GM18511 (cell line): ENCODE data around the gene PIK3R2.

Experiments
- ATAC-seq: cut with Tn5 transposase; IDR thresholded peaks from one replicate; pipeline ENCODE4 v1.9.1; 2021; ENCODE audit warnings: mild to moderate bottlenecking, moderate library complexity; ENCODE audit not compliant: unreplicated experiment

Gene PIK3R2

DNA sequence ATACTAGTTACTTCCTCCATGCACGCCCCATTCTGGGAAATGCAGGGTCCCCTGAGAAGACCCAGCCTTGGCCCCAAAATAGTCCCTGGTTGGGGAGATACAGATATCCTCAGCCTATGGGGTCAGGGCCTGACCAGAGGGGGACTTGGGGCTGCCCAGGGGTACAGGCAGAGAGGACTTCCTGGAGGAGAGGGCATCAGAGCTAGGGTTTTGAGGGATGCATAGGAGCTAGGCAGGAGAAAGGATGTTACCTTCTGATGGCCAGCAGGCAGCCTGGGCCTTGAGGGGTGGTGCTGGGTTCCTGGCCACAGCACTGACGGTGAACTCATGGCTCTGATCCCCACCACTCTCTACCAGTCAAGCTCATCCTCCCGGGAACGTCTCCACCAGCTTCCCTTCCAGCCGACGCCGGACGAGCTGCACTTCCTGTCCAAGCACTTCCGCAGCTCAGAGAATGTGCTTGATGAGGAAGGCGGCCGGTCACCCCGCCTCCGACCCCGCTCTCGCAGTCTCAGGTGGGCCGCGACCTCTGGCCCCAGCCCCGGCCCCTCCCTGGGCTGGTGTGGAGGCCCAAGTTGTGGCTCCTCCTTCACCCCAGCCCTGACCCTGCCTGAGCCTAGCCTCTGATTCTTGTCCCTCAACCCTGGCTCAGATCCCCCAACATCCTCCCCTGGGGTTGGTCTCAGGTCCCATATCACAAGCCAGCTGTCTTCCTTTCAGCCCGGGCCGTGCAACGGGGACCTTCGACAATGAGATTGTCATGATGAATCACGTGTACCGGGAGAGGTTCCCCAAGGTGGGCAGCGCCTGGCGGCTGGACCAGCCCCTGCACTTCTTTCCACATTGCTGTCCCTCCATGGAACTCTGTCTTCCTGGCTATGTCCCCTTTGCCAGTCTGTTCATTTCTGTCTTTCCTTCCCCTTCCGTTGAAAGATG lies 29.8 kb upstream of the PIK3R2 start:
- no peak for ATAC-seq

DNA sequence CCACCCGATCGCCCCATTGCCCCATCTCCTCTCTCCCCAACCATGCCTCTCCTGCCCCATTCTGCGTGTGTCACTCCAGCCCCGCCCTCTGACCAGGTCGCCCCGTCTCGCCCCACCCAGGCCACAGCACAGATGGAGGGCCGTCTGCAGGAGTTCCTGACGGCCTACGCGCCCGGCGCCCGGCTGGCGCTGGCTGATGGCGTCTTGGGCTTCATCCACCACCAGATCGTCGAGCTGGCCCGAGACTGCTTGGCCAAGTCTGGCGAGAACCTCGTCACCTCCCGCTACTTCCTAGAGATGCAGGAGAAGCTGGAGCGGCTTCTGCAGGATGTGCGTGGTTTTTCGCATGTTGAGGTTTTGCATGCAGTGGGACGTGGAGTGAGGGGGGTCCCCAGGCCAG lies 29.1 kb upstream of the PIK3R2 start:
- ATAC-seq = no peak

DNA sequence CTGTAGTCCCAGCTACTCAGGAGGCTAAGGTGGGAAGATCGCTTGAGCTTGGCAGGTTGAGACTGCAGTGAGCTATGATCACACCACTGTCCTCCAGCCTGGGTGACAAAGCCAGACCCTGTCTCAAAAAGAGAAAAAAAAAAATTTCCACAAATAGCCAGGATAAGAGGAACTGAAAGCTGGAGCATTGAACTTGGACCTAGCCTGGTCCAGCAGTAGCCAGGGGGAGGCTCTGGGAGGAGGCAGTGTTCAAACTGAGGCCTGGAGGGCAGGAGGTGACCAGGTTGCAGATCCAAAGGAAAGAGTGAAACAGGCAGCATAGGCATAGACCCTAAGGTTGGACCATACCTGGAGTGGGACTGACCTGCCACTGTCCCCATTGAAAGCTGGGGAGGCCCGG lies 26.9 kb upstream of the PIK3R2 start:
- ATAC-seq = no peak

DNA sequence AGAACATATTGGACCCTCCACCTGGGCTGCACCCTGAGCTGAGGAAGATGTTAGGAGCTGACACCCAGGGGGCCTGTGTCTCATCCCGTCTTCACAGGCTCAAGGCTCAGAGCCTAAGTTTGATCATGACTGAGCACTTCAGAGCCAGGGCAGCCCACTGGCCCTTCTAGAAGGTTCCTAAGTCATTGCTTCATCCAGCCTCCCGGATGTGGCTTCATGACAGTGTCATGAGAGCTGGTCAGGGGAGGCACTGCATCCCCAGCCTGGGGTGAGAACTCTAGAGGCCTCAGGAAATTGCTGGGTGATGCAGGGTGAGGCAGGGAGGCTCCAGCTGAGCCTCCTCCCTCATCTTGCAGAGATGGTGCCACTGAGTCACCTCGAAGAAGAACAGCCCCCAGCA lies 24.9 kb upstream of the PIK3R2 start:
- ATAC-seq = no peak

DNA sequence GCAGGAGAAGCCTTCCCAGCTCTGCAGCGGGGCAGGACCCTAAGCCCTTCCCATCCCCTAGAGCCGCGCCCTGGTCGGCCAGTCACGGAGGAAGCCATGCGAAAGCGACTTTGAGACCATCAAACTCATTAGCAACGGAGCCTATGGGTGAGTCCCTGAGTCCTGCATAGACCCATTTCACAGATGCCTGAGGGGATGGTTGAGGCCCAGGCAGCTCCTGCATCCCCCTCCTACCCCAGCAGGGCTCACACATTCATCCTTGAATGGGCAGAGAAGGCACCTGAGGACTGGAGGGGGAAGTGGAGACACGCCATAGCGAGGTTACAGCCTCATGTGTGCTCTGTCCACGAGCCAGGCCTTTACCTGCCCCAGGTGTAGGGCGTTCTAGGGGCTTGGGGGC lies 24.2 kb upstream of the PIK3R2 start:
- ATAC-seq = no peak

DNA sequence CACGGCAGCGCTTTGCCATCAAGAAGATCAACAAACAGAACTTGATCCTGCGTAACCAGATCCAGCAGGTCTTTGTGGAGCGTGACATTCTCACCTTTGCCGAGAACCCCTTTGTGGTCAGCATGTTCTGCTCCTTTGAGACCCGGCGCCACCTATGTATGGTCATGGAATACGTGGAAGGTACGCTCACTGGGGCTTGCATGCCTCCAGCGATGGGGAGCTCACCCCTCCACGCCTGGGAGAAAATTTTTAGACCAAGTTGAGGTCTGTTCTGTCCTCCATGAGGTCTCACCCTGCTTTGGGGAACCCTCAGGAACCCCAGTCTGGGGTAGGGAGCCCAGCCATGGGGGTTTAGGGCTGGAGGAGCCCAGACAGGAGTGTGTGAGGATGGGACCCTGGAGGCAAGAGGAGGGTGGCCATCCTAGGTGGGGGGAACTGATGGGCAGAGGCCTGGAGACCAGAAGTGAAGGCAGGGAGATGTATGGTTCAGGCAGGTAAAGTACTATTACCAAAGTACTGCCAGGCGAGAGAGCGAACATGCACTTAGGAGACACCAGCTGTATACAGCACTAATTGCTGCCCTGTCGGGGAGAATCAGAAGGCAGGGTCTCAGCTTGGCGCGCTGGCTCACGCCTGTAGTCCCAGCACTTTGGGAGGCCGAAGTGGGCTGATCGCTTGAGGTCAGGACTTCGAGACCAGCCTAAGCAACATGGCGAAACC lies 22.3 kb upstream of the PIK3R2 start:
- ATAC-seq = no peak

DNA sequence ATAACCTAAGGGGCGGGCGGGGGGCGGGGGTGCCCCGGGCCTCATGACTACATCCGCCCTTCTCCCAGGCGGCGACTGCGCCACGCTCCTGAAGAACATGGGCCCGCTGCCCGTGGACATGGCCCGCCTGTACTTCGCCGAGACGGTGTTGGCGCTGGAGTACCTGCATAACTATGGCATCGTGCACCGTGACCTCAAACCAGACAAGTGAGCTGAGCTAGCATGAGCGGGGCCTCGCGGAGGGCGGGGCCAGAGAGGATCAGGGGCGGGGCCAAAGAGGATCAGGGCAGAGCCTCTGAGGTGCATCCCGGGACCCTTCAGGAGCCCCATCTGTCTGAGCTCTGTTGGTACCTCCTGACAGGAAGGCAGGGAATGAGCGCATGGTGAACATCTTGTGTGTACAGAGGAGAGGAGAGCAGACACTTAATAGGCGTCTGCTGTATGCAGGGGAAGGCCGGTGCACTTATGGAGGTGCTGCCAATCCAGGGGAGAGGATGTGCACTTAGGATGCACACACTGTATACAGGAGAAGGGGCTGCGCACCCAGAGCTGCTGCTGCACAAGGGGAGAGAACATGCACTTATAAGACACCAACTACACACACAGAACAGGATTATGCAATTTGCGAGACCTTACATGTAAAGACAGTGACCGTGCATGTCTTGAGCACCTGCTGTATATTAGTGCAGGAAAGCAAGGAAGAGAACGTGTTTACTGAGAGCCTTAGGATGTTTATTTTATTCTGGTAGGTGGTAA lies 20.9 kb upstream of the PIK3R2 start:
- ATAC-seq = no peak

DNA sequence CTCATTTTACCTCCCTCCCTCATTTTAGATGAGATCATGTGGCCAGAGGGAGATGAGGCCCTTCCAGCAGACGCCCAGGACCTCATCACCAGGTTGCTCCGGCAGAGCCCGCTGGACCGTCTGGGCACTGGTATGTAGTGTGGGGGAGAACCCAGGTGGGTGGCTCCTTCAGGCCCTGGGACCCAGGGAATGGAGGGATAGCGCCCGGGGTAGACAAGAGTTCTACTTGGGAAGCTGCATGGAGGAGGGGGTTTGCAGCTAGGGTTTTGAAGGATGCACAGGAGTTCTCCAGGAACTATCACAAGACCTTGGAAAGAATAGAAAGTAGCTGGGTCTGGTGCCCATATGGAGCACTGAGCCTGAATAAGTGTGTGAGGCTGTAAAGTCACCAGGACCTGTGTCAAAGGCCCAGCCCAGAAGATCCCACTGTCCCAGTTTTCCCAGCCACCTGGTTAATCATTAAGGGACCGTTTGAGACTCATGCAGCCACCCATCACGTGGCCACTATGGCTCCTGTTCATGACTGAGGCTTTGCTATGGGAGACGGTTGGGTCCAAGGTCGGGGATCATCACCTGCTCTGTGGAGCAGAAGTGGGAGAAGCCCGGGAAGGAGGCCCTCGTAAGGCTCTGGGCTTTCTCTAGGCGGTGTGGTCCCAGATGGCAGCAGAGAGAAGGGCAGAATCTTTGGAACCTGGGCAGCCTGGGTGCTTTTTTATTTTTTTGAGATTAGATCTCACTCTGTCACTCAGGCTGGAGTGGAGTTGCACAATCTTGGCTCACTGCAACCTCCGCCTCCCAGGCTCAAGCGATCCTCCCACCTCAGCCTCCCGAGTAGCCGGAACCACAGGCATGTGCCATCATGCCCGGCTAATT lies 17.0 kb upstream of the PIK3R2 start:
- no peak for ATAC-seq

DNA sequence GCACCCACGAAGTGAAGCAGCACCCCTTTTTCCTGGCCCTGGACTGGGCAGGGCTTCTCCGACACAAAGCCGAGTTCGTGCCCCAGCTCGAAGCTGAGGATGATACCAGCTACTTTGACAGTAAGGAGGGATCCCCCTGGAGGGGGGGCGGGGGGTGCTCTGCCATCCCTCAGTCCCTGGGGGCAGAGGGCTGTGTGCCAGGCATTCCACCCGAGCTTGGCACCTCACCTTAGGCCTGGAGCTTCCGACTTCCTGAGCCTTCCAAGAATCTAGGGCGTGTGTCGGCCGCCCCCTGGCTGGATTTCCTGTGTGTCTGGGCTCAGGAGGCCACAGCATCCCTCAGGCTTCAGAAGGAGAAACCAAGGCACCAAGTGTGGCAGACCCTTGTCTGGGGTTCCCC lies 15.7 kb upstream of the PIK3R2 start:
- no peak for ATAC-seq

DNA sequence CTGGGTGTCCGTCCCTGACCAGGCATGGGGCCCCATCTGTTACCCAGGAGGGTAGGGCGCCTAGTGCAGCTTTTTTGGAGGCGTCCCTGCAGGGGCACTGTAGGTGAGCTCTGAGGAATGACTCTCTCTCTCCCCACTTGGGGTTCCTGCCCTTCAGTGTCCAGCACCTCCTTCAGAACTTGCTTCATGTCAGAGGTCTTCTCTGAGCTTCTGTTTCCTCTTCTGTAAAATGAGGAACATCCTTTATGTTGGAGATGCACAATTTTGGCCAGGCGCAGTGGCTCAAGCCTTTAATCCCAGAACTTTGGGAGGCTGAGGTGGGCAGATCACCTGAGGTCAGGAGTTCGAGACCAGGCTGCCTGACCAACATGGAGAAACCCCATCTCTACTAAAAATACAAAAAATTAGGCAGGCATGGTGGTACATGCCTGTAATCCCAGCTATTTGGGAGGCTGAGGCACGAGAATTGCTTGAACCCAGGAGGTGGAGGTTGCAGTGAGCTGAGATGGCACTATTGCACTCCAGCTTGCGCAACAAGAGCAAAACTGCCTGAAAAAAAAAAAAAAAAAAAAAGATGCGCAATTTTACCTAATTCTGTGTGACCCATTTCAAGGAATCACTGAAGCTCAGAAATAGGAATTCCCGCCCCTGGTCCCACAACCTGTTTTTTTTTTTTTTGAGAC lies 15.2 kb upstream of the PIK3R2 start:
- no peak for ATAC-seq

DNA sequence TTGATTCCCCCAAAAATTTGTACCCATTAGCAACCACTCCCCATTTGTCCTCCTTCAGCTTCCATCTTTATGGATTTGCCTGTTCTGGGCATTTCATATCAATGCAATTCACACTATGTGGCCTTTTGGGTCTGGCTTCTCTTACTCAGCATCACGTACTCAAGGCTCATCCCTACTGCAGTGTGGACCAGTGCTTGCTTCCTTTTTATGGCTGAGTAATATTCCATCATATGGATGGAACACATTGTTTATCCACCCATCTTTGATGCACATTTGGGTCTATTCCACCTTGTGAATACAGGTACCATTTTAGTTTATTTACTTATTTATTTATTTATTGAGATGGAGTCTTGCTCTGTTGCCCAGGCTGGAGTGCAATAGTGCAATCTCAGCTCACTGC lies 12.5 kb upstream of the PIK3R2 start:
- no peak for ATAC-seq

DNA sequence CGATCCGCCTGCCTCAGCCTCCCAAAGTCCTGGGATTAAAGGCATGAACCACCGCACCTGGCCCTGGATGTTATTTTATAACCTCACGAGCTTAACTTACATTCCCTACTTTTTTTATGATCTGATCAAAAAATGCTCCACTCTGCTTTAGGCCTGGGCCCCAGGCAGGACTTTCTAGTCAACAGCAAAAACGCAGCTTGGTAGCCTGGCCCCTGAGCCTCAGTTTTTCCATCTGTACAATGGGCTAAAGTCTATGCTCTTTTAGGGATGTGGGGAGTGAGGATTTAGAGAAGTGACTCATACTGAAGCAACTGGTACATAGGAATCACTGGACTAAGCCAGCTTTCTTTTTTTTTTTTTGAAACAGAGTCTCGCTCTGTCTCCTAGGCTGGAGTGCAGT lies 11.9 kb upstream of the PIK3R2 start:
- ATAC-seq = no peak

DNA sequence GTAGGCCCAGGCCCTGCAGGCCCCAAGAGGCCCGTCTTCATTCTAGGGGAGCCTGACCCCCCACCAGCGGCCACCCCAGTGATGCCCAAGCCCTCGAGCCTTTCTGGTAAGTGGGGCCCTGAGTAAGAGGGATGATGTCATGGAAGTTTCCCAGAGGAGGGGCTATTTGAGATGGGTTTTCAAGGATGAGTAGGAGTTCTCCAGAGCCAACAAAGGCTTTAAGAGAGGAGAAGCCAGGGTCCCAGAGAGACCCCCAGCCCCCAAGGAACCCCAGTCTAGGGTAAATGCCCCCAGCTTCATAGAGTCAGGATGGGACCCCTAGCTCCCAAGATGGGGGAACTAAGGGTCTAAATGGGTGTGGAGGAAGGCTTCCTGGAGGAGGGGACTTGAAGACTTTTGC lies 9.1 kb upstream of the PIK3R2 start:
- no peak for ATAC-seq

DNA sequence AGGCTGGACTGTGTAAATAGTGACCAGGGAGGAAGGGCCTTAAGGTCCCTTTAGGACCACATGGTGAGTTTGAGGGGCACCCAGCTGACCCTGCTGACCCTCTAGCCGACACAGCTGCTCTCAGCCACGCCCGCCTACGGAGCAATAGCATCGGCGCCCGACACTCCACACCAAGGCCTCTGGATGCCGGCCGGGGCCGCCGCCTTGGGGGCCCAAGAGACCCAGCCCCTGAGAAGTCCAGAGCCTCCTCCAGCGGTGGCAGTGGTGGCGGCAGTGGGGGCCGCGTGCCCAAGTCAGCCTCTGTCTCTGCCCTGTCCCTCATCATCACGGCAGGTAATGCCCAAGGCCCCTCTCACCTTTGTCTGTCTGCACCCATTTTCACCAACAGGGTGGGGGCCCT lies 8.6 kb upstream of the PIK3R2 start:
- ATAC-seq = no peak

DNA sequence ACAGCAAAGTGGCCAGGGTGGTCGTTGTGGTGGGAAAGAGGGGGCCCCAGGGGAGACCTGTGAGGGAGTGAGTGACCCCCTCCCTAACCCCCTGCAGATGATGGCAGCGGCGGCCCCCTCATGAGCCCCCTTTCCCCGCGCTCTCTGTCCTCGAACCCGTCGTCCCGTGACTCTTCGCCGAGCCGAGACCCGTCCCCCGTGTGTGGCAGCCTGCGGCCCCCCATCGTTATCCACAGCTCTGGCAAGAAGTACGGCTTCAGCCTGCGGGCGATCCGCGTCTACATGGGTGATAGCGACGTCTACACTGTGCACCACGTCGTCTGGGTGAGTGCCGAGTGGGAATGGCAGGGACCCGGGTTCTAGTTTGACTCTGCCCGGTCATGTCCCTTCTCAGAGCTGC lies 8.1 kb upstream of the PIK3R2 start:
- no peak for ATAC-seq

DNA sequence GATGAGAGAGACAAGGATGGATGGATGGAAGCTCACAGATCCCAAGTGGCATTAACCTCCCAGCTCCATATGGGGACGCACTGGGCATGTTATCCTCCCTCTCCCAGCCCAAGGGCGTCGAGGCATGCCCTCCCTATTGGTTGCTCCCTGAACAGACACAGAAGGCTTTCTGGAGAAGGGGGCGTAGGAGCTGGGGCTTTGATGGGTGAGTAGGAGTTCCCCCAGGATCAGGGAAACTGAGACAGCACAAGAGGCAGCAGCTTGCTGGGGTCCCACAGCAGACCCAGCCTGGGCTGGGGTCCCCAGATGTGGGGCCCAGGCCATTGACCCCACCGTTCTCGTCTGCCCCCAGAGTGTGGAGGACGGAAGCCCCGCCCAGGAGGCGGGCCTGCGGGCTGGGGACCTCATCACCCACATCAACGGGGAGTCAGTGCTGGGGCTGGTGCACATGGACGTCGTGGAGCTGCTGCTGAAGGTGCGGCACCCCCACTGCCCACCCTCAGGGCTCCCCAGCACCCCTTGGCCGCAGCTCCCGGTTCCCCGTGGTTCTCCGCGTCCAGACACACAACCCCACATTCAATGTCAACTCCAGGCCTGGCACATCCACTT lies 7.5 kb upstream of the PIK3R2 start:
- ATAC-seq = no peak

DNA sequence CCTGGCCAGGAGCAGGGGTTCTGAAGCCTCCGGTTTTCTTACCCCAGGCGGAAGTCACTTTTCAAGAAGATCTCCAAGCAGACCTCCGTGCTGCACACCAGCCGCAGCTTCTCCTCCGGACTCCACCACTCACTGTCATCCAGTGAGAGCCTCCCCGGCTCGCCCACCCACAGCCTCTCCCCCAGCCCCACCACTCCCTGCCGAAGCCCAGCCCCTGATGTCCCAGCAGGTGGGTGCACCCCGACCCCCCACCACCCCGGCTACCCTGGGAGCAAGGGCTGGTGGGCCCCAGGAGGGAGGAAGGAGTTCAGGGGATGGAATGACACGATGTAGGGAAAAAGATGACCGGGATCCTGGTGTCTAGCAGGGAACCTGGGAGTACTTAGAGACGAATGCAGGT lies 5.6 kb upstream of the PIK3R2 start:
- no peak for ATAC-seq

DNA sequence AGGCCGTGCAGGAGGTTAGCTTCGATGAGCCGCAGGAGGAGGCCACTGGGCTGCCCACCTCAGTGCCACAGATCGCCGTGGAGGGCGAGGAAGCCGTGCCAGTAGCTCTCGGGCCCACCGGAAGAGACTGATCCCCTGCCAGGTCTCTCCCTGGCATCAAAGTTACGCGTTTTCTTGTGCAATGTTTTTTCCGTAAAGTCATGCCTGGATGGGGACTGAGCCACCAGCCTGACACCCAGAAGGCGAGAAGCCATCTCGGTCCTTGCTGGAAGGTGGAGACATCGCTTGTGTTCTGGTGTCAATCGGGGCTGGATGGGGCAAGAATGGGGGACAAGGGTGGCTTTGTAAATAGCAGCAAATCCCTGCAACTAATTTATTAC lies 3.4 kb upstream of the PIK3R2 start:
- no peak for ATAC-seq

DNA sequence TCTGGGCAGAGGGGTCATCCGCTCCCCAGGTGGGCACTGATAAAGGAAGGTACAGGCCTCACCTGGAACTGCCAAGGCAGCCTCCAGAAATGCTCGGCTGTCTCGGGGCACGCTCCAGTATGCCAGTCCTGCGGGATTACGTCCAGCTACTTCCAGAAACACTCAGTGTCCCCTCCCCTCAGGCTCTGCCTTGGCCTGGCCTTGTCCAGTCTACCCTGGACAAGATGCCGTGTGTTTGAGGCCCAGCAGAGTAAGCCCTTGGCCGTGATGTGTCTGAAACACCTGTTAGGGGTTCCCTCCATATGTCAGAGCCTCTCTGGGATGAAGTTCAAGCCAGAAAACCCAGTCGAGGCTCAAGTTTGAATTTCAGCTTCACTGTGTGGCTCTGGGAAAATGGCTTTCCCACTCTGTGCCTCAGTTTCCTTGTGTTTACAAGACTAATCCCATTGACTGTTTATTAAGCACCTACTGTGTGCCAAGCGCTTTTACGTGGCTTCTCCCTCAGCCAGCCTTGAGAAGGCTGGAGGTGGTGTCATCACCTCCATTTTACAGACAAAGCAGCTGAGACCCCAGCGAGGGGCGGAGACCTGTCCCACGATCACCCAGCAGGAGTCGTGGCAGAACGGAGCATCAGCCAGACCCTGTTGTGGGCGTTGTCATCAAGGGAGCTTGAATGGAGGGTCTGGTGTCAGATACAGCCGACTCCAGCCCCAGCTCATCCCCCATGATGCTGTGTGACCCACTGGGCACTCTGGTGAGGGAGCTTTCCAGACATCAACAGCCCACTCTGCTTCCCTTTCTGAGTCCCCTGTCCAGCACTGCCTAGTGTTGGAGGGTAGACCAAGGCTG lies 2.0 kb upstream of the PIK3R2 start:
- no peak for ATAC-seq
